ENCODE data around the gene EXOC2. TPM values are rescaled to one million over a fixed set of nuclear protein-coding genes. Genes with fewer than 3 reads are reported as not detected.

EXOC2 gene
- total RNA-seq, 2 experiments from 2014 or later = 22.5 to 24.8 TPM

GRCh38 chr6:714100-714499 lies 21.2 kb upstream of the EXOC2 start:
- POLR2A ChIA-PET = interaction anchor here (0.9 kb wide), 1 partner anchor 8 kb away, joined by 3 read pairs; no protein-coding TSS in a partner anchor
- H3K9me3 ChIP-seq (ENCODE audit: low read length) = no peaks in the 10 kb centered on the region
- TF ChIP-seq EZH2phosphoT487 (IDR thresholded peaks at IDR 0.05; ENCODE audit: borderline replicate concordance, low read depth, low read length) (no peak), CTCF (conservative IDR thresholded peaks at IDR 0.05; ENCODE audit: low read length) (no peak)
- H3K79me2 ChIP-seq (ENCODE audit: insufficient read depth, low read depth, low read length) = peaks cover 6% of the 10 kb centered on the region; the same call in 1 of the 2 replicates
- no peak for DNase-seq (ENCODE audit: low spot score)
- H3K36me3 ChIP-seq (ENCODE audit: insufficient read depth, low read length) = no peaks in the 10 kb centered on the region
- no peak overlapping the region for H2AFZ ChIP-seq (ENCODE audit: low read length)
- CTCF ChIA-PET (ENCODE audit: unreplicated experiment) = no interaction called here
- H3K4me3 ChIP-seq (ENCODE audit: low read depth, low read length, poor library complexity, severe bottlenecking) = no peak overlapping the region
- intact Hi-C loops (cut with micrococcal nuclease; ENCODE audit: unreplicated experiment) = loop anchor here (10.0 kb wide), 1 partner anchor 319 kb away; the partner anchor contains the start of gene IRF4
- H4K20me1 ChIP-seq (ENCODE audit: insufficient read depth, low read length) = no peaks in the 10 kb centered on the region
- no peak overlapping the region for H3K4me2 ChIP-seq (ENCODE audit: low read length)
- peaks cover 19% of the 10 kb centered on the region for H3K4me1 ChIP-seq (ENCODE audit: insufficient read depth, low read length, poor library complexity, severe bottlenecking)
- no peaks in the 10 kb centered on the region for H3K9me2 ChIP-seq (ENCODE audit: insufficient read depth, low read length)
- no TSS peak for BruUV-seq (replicated peaks)
- H3K27ac ChIP-seq (ENCODE audit: low read depth, low read length, poor library complexity, severe bottlenecking) = no peak overlapping the region

- Histone ChIP-seq H3K27ac (ENCODE audit: low read depth, low read length, poor library complexity, severe bottlenecking) (no peak overlapping the region), H3K4me3 (ENCODE audit: low read depth, low read length, poor library complexity, severe bottlenecking) (no peak overlapping the region), H3K79me2 (ENCODE audit: insufficient read depth, low read depth, low read length) (peaks cover 6% of the 10 kb centered on the region; the same call in 1 of the 2 replicates), H3K4me2 (ENCODE audit: low read length) (no peak overlapping the region), H3K9me3 (ENCODE audit: low read length) (no peaks in the 10 kb centered on the region), H3K9me2 (ENCODE audit: insufficient read depth, low read length) (no peaks in the 10 kb centered on the region), H3K36me3 (ENCODE audit: insufficient read depth, low read length) (no peaks in the 10 kb centered on the region), H4K20me1 (ENCODE audit: insufficient read depth, low read length) (no peaks in the 10 kb centered on the region), H3K4me1 (ENCODE audit: insufficient read depth, low read length, poor library complexity, severe bottlenecking) (peaks cover 26% of the 10 kb centered on the region), H2AFZ (ENCODE audit: low read length) (no peak overlapping the region)
- DNase-seq (ENCODE audit: low spot score) = no peak
- TF ChIP-seq CTCF (conservative IDR thresholded peaks at IDR 0.05; ENCODE audit: low read length) (no peak), EZH2phosphoT487 (IDR thresholded peaks at IDR 0.05; ENCODE audit: borderline replicate concordance, low read depth, low read length) (no peak)
- POLR2A ChIA-PET = no interaction called here
- no TSS peak for BruUV-seq (replicated peaks)
- intact Hi-C loops (cut with micrococcal nuclease; ENCODE audit: unreplicated experiment) = loop anchor here (10.0 kb wide), 1 partner anchor 319 kb away; the partner anchor contains the start of gene IRF4
- CTCF ChIA-PET (ENCODE audit: unreplicated experiment) = no interaction called here
These were observed 20.4 kb upstream of the EXOC2 start for GRCh38 chr6:713351-713750.

- Histone ChIP-seq H4K20me1 (ENCODE audit: insufficient read depth, low read length) (no peaks in the 10 kb centered on the region), H3K36me3 (ENCODE audit: insufficient read depth, low read length) (no peaks in the 10 kb centered on the region), H3K9me2 (ENCODE audit: insufficient read depth, low read length) (no peaks in the 10 kb centered on the region), H3K79me2 (ENCODE audit: insufficient read depth, low read depth, low read length) (peaks cover 6% of the 10 kb centered on the region; the same call in 1 of the 2 replicates), H2AFZ (ENCODE audit: low read length) (no peak overlapping the region), H3K4me1 (ENCODE audit: insufficient read depth, low read length, poor library complexity, severe bottlenecking) (peaks cover 32% of the 10 kb centered on the region), H3K9me3 (ENCODE audit: low read length) (no peaks in the 10 kb centered on the region), H3K4me2 (ENCODE audit: low read length) (no peak overlapping the region), H3K27ac (ENCODE audit: low read depth, low read length, poor library complexity, severe bottlenecking) (no peak overlapping the region), H3K4me3 (ENCODE audit: low read depth, low read length, poor library complexity, severe bottlenecking) (no peak overlapping the region)
- no TSS peak for BruUV-seq (replicated peaks)
- TF ChIP-seq CTCF (conservative IDR thresholded peaks at IDR 0.05; ENCODE audit: low read length) (no peak), EZH2phosphoT487 (IDR thresholded peaks at IDR 0.05; ENCODE audit: borderline replicate concordance, low read depth, low read length) (no peak)
- ChIA-PET POLR2A (no interaction called here), CTCF (ENCODE audit: unreplicated experiment) (no interaction called here)
- intact Hi-C loops (cut with micrococcal nuclease; ENCODE audit: unreplicated experiment) = loop anchor here (10.0 kb wide), 1 partner anchor 318 kb away; the partner anchor contains the start of gene IRF4
- DNase-seq (ENCODE audit: low spot score) = no peak
These were observed 19.9 kb upstream of the EXOC2 start for GRCh38 chr6:712805-713204.

Measured in OCI-LY7 (cell line).